ENCODE measurements around the gene GTF2F2. TPM values are rescaled to one million over a fixed set of nuclear protein-coding genes. Genes with fewer than 3 reads are reported as not detected.

Gene GTF2F2
- polyA plus RNA-seq, 1 donor (not counting 4 experiments of a cell fraction or from before 2014, with no cell fraction given) = 55.5 TPM

GRCh38 chr13:45315520-45316167 lies 195.3 kb downstream of the GTF2F2 start:
- no peak for TF ChIP-seq CTCF (optimal IDR thresholded peaks at IDR 0.05 in 1 of 3, IDR thresholded peaks at IDR 0.05 in 1 of 3, conservative IDR thresholded peaks at IDR 0.05 in 1 of 3; ENCODE audit: extremely low read depth in 1 of 3, insufficient read depth in 2 of 3, low read length in 3 of 3)
- TF ChIP-seq EZH2 (IDR thresholded peaks at IDR 0.05; ENCODE audit: low read length) = no peak
- FAIRE-seq = no peak
- Histone ChIP-seq H3K27me3 (ENCODE audit: control insufficient read depth, extremely low read depth, insufficient read depth, low read length) (no peaks in the 10 kb centered on the region), H3K9me3 (ENCODE audit: control insufficient read depth, low read depth, low read length) (no peaks in the 10 kb centered on the region), H3K4me1 (ENCODE audit: control insufficient read depth, extremely low read depth, insufficient read depth, low read length) (peaks cover 8% of the 10 kb centered on the region), H3K9ac (ENCODE audit: control insufficient read depth, extremely low read depth, insufficient read depth, low read length) (no peak overlapping the region), H4K20me1 (ENCODE audit: control insufficient read depth, extremely low read depth, insufficient read depth, low read length) (no peaks in the 10 kb centered on the region), H3K4me2 (ENCODE audit: control insufficient read depth, extremely low read depth, insufficient read depth, low read depth, low read length) (no peak overlapping the region), H3K9me1 (ENCODE audit: control insufficient read depth, extremely low read depth, insufficient read depth, low read length) (no peaks in the 10 kb centered on the region), H3K79me2 (ENCODE audit: control insufficient read depth, insufficient read depth, low read length) (no peaks in the 10 kb centered on the region), H3K27ac (ENCODE audit: control insufficient read depth, insufficient read depth, low read length) (no peak overlapping the region), H2AFZ (ENCODE audit: control insufficient read depth, low read length) (no peak overlapping the region), H3K4me3 (ENCODE audit: control insufficient read depth in 2 of 3, extremely low read depth in 1 of 3, insufficient read depth in 2 of 3, low read depth in 1 of 3, low read length in 3 of 3) (no peak overlapping the region), H3K36me3 (ENCODE audit: control insufficient read depth in 2 of 2, extremely low read depth in 1 of 2, insufficient read depth in 2 of 2, low read length in 2 of 2) (no peaks in the 10 kb centered on the region)
- no peak for DNase-seq (ENCODE audit: low read depth, low spot score)
- dilution Hi-C loops (cut with MboI; ENCODE audit: extremely low pct_ligation_motif_present, low sequenced_read_pairs) = no loop called here

- DNase-seq (ENCODE audit: low read depth, low spot score) = no peak
- dilution Hi-C loops (cut with MboI; ENCODE audit: extremely low pct_ligation_motif_present, low sequenced_read_pairs) = no loop called here
- no peaks in the 10 kb centered on the region for H3K9me1 ChIP-seq (ENCODE audit: control insufficient read depth, extremely low read depth, insufficient read depth, low read length)
- no peak for TF ChIP-seq CTCF (optimal IDR thresholded peaks at IDR 0.05 in 1 of 3, IDR thresholded peaks at IDR 0.05 in 1 of 3, conservative IDR thresholded peaks at IDR 0.05 in 1 of 3; ENCODE audit: extremely low read depth in 1 of 3, insufficient read depth in 2 of 3, low read length in 3 of 3)
- no peak for TF ChIP-seq EZH2 (IDR thresholded peaks at IDR 0.05; ENCODE audit: low read length)
- H3K9me3 ChIP-seq (ENCODE audit: control insufficient read depth, low read depth, low read length) = no peaks in the 10 kb centered on the region
- H2AFZ ChIP-seq (ENCODE audit: control insufficient read depth, low read length) = no peak overlapping the region
- H3K27me3 ChIP-seq (ENCODE audit: control insufficient read depth, extremely low read depth, insufficient read depth, low read length) = no peaks in the 10 kb centered on the region
- H3K36me3 ChIP-seq (ENCODE audit: control insufficient read depth in 2 of 2, extremely low read depth in 1 of 2, insufficient read depth in 2 of 2, low read length in 2 of 2) = no peaks in the 10 kb centered on the region
- H3K4me2 ChIP-seq (ENCODE audit: control insufficient read depth, extremely low read depth, insufficient read depth, low read depth, low read length) = no peak overlapping the region
- H3K4me3 ChIP-seq (ENCODE audit: control insufficient read depth in 2 of 3, extremely low read depth in 1 of 3, insufficient read depth in 2 of 3, low read depth in 1 of 3, low read length in 3 of 3) = no peak overlapping the region
- no peak for FAIRE-seq
- no peaks in the 10 kb centered on the region for H3K79me2 ChIP-seq (ENCODE audit: control insufficient read depth, insufficient read depth, low read length)
- H3K4me1 ChIP-seq (ENCODE audit: control insufficient read depth, extremely low read depth, insufficient read depth, low read length) = peaks cover 2% of the 10 kb centered on the region
- H4K20me1 ChIP-seq (ENCODE audit: control insufficient read depth, extremely low read depth, insufficient read depth, low read length) = no peaks in the 10 kb centered on the region
- no peak overlapping the region for H3K9ac ChIP-seq (ENCODE audit: control insufficient read depth, extremely low read depth, insufficient read depth, low read length)
- H3K27ac ChIP-seq (ENCODE audit: control insufficient read depth, insufficient read depth, low read length) = no peak overlapping the region
These were observed 196.0 kb downstream of the GTF2F2 start for GRCh38 chr13:45316338-45316737.
